GM23338 (cell line): ENCODE results near the gene ADAMTS17. TPM values are rescaled to one million over a fixed set of nuclear protein-coding genes. Genes with fewer than 3 reads are reported as not detected.

Source experiments
- ATAC-seq: fragments of 200-7000 bp; cut with Tn5 transposase; 3 replicates; pipeline ENCODE4 v1.9.1; 2020
- DNase-seq: peaks from one replicate; pipeline ENCODE4 v3.0.0-alpha.2; 2015; ENCODE audit warnings: low spot score
- H2AFZ ChIP-seq: fragments of 200-600 bp; sonication (generic); 2 replicates; pipeline ENCODE4 v1.8.0; 2016; ENCODE audit warnings: antibody characterized with exemption, mild to moderate bottlenecking, moderate library complexity
- H3F3A ChIP-seq: fragments of 200-600 bp; sonication (generic); replicated peaks from 2 replicates; pipeline ENCODE4 v1.8.0; 2017; ENCODE audit warnings: antibody characterized with exemption, mixed run types, low read depth
- H3K27ac ChIP-seq: fragments of 200-600 bp; sonication (generic); 2 replicates; pipeline ENCODE4 v1.6.1; 2016; ENCODE audit warnings: low read depth
- H3K27me3 ChIP-seq: fragments of 200-600 bp; sonication (generic); 2 replicates; pipeline ENCODE4 v1.8.0; 2016; ENCODE audit warnings: mild to moderate bottlenecking, mixed run types, moderate library complexity; ENCODE audit not compliant: insufficient read depth
- H3K36me3 ChIP-seq: fragments of 200-600 bp; sonication (generic); 2 replicates; pipeline ENCODE4 v1.8.0; 2016; ENCODE audit warnings: mild to moderate bottlenecking; ENCODE audit not compliant: insufficient read depth
- H3K4me1 ChIP-seq: fragments of 200-600 bp; sonication (generic); 2 replicates; pipeline ENCODE4 v1.8.0; 2016; ENCODE audit warnings: mild to moderate bottlenecking, moderate library complexity; ENCODE audit not compliant: insufficient read depth
- H3K4me2 ChIP-seq: fragments of 200-600 bp; sonication (generic); 2 replicates; pipeline ENCODE4 v1.7.1; 2017; ENCODE audit warnings: mixed run types
- H3K4me3 ChIP-seq: fragments of 200-600 bp; sonication (generic); 2 replicates; pipeline ENCODE4 v1.6.1; 2016; ENCODE audit warnings: mixed run types
- H3K79me2 ChIP-seq: fragments of 200-600 bp; sonication (generic); replicated peaks from 2 replicates; pipeline ENCODE4 v1.8.0; 2017; ENCODE audit warnings: mild to moderate bottlenecking; ENCODE audit not compliant: insufficient read depth
- H3K9me2 ChIP-seq: fragments of 200-600 bp; sonication (generic); 2 replicates; pipeline ENCODE4 v1.8.0; 2017; ENCODE audit not compliant: insufficient read depth
- H4K20me1 ChIP-seq: fragments of 200-600 bp; sonication (generic); replicated peaks from 2 replicates; pipeline ENCODE4 v1.8.0; 2017; ENCODE audit warnings: mild to moderate bottlenecking; ENCODE audit not compliant: insufficient read depth
- H3K27ac Mint-ChIP-seq: 2 replicates; pipeline ENCODE4 v1.8.0; 2020; ENCODE audit warnings: inconsistent platforms, mild to moderate bottlenecking, moderate library complexity, mixed read lengths
- H3K27me3 Mint-ChIP-seq: 3 replicates; pipeline ENCODE4 v1.8.0; 2022; ENCODE audit warnings: low read depth, mild to moderate bottlenecking, moderate library complexity, mixed read lengths, inconsistent platforms; ENCODE audit not compliant: insufficient read depth, poor library complexity
- H3K36me3 Mint-ChIP-seq: 3 replicates; pipeline ENCODE4 v1.8.0; 2021; ENCODE audit warnings: low read depth, mild to moderate bottlenecking, inconsistent platforms, moderate library complexity, mixed read lengths
- H3K4me1 Mint-ChIP-seq: 3 replicates; pipeline ENCODE4 v1.8.0; 2020; ENCODE audit warnings: mild to moderate bottlenecking, inconsistent platforms, mixed read lengths
- H3K4me3 Mint-ChIP-seq: 3 replicates; pipeline ENCODE4 v1.8.0; 2021; ENCODE audit warnings: moderate library complexity, mild to moderate bottlenecking, inconsistent platforms, mixed read lengths
- H3K9me3 Mint-ChIP-seq: 3 replicates; pipeline ENCODE4 v1.8.0; 2020; ENCODE audit warnings: moderate library complexity, mild to moderate bottlenecking, inconsistent platforms, mixed read lengths
- CREB1 ChIP-seq: fragments of 250-450 bp; sonication (Bioruptor Pico); IDR thresholded peaks from 2 replicates; pipeline ENCODE4 v1.5.0; 2020; ENCODE audit warnings: low read depth, mild to moderate bottlenecking, moderate library complexity
- ETS1 ChIP-seq: IDR thresholded peaks from 2 replicates; pipeline ENCODE4 v1.6.1; 2016; ENCODE audit warnings: antibody characterized with exemption
- EZH2 ChIP-seq: fragments of 200-600 bp; sonication (generic); IDR thresholded peaks from one replicate; pipeline ENCODE4 v1.8.0; 2017; ENCODE audit warnings: antibody characterized with exemption, mild to moderate bottlenecking, low read depth; ENCODE audit not compliant: unreplicated experiment
- EZH2phosphoT487 ChIP-seq: fragments of 200-600 bp; sonication (generic); IDR thresholded peaks from one replicate; pipeline ENCODE4 v1.8.1; 2018; ENCODE audit warnings: antibody characterized with exemption; ENCODE audit not compliant: unreplicated experiment
- JUNB ChIP-seq: IDR thresholded peaks from one replicate; pipeline ENCODE4 v1.6.1; 2016; ENCODE audit warnings: antibody characterized with exemption; ENCODE audit not compliant: unreplicated experiment
- NANOG ChIP-seq: IDR thresholded peaks from 2 replicates; pipeline ENCODE4 v1.6.1; 2016; ENCODE audit warnings: antibody characterized with exemption, borderline replicate concordance
- POLR2AphosphoS5 ChIP-seq: IDR thresholded peaks from 2 replicates; pipeline ENCODE4 v1.6.1; 2016; ENCODE audit warnings: antibody characterized with exemption, low read depth
- ZNF114 ChIP-seq: fragments of 250-450 bp; sonication (Bioruptor Pico); IDR thresholded peaks from 2 replicates; pipeline ENCODE4 v1.5.0; 2020; ENCODE audit warnings: mild to moderate bottlenecking, moderate library complexity
- ZNF331 ChIP-seq: fragments of 250-450 bp; sonication (Bioruptor Pico); IDR thresholded peaks from 2 replicates; pipeline ENCODE4 v1.5.0; 2020; ENCODE audit warnings: low read depth, mild to moderate bottlenecking, moderate library complexity
- ZNF462 ChIP-seq: fragments of 250-450 bp; sonication (Bioruptor Pico); IDR thresholded peaks from 2 replicates; pipeline ENCODE4 v1.5.0; 2020; ENCODE audit warnings: mild to moderate bottlenecking, moderate library complexity
- polyA plus RNA-seq: library from polyadenylated mRNA; unstranded; fragments of >200 nt; fragmentation: Nextera tagmentation; extraction: Ambion mirVana; gene quantifications from 2 replicates; pipeline ENCODE4 v1.2.1, GENCODE V29; 2016
- total RNA-seq: library from RNA; depleted of rRNA; stranded (reverse); fragments of >200 nt; shearing (Covaris generic); gene quantifications from 2 replicates; pipeline ENCODE4 v1.2.3, GENCODE V29; 2014
- TF ChIP-seq, protein P1 (sequence below): IDR thresholded peaks from one replicate; pipeline ENCODE4 v1.6.1; 2018; ENCODE audit warnings: antibody characterized with exemption; ENCODE audit not compliant: unreplicated experiment

Gene ADAMTS17
- total and polyA plus RNA-seq, 2 experiments from 2014 or later: 0.60 to 3.8 TPM

GRCh38 chr15:99992611-99993231 is 349.1 kb downstream of the ADAMTS17 start:
- peaks cover 32% of the 10 kb centered on the region for H3K4me1 Mint-ChIP-seq

More at GRCh38 chr15:99992611-99993231, 349.1 kb downstream of the ADAMTS17 start:
- Histone ChIP-seq H3K79me2 (no peaks in the 10 kb centered on the region), H4K20me1 (no peaks in the 10 kb centered on the region), H3K27me3 (no peaks in the 10 kb centered on the region), H2AFZ (no peak overlapping the region), H3K4me3 (no peak overlapping the region), H3K4me2 (no peak overlapping the region), H3K4me1 (peaks cover 24% of the 10 kb centered on the region), H3K27ac (no peak overlapping the region), H3K36me3 (no peaks in the 10 kb centered on the region), H3F3A (no peaks in the 10 kb centered on the region), H3K9me2 (0 out of 2 replicates have a peak, but pooled peaks cover 3% of the 10 kb centered on the region)
- ATAC-seq (no peak), DNase-seq (no peak)
- peaks cover 9% of the 10 kb centered on the region; the same call in 2 of the 3 replicates for H3K36me3 Mint-ChIP-seq
- TF ChIP-seq, protein P1, sequence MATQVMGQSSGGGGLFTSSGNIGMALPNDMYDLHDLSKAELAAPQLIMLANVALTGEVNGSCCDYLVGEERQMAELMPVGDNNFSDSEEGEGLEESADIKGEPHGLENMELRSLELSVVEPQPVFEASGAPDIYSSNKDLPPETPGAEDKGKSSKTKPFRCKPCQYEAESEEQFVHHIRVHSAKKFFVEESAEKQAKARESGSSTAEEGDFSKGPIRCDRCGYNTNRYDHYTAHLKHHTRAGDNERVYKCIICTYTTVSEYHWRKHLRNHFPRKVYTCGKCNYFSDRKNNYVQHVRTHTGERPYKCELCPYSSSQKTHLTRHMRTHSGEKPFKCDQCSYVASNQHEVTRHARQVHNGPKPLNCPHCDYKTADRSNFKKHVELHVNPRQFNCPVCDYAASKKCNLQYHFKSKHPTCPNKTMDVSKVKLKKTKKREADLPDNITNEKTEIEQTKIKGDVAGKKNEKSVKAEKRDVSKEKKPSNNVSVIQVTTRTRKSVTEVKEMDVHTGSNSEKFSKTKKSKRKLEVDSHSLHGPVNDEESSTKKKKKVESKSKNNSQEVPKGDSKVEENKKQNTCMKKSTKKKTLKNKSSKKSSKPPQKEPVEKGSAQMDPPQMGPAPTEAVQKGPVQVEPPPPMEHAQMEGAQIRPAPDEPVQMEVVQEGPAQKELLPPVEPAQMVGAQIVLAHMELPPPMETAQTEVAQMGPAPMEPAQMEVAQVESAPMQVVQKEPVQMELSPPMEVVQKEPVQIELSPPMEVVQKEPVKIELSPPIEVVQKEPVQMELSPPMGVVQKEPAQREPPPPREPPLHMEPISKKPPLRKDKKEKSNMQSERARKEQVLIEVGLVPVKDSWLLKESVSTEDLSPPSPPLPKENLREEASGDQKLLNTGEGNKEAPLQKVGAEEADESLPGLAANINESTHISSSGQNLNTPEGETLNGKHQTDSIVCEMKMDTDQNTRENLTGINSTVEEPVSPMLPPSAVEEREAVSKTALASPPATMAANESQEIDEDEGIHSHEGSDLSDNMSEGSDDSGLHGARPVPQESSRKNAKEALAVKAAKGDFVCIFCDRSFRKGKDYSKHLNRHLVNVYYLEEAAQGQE: no peak
- TF ChIP-seq JUNB: no peak
- TF ChIP-seq EZH2phosphoT487: no peak
- no peak for TF ChIP-seq ZNF331 (CRISPR knock-in tag)
- no peak for TF ChIP-seq EZH2
- TF ChIP-seq ZNF114 (CRISPR knock-in tag): no peak
- no peak for TF ChIP-seq ZNF462
- TF ChIP-seq ETS1: no peak
- no peak for TF ChIP-seq CREB1 (CRISPR knock-in tag)
- no peak for TF ChIP-seq POLR2AphosphoS5
- no peak for TF ChIP-seq NANOG
- peaks cover 6% of the 10 kb centered on the region for H3K27me3 Mint-ChIP-seq
- H3K9me3 Mint-ChIP-seq: peaks cover 11% of the 10 kb centered on the region
- H3K27ac Mint-ChIP-seq: no peak overlapping the region
- H3K4me3 Mint-ChIP-seq: no peak overlapping the region
